HL-60/S4 treated with phorbol 12-myristate 13-acetate at 8.2 ng/mL for 4 days and 3 days (cell line): ENCODE measurements around the gene FXN.
"Not testable (repeated sequence)": the region's sequence is repeated elsewhere in the genome, so short reads cannot be mapped to it uniquely, and the experiment has no call there.

ENCODE experiments used
- in situ Hi-C: fragments of 300-500 bp; cut with MboI; formaldehyde crosslinking; loops from 2 replicates; pipeline ENCODE4 v1.15.0; 2022; ENCODE audit warnings: low sequenced_read_pairs

The FXN gene

GRCh38 chr9:69035438-69036308, at the start of gene FXN:
FXN (plus strand) TSS chr9:69035752; CDS start chr9:69035783, 31 bp downstream.
- in situ Hi-C loops: no loop called here

GRCh38 chr9:68986949-68987348, 48.6 kb upstream of the FXN start:
- in situ Hi-C loops: not testable (repeated sequence)

- in situ Hi-C loops: no loop called here
Observed at GRCh38 chr9:68991457-68991856, 44.1 kb upstream of the FXN start.

GRCh38 chr9:68995776-68996175, 39.8 kb upstream of the FXN start:
- in situ Hi-C loops: no loop called here

DNA sequence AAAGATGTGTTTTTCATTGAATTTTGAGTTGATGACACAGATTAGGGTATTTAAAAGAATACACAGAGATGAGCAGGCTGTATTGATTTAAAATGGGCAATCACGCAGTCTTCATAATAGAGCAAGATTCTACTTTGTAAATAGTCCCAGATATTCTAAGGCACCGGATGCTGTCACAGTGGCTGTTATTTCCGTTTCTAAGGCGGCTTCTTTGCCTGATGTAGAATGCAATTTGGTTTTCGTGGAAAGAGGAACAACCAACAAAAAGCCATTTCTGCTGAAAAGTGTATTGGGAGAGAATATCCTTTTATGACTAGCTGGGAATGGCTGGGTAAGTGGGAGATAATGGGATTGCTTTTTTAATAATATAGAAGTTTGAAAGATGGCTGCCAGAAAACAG, 39.1 kb upstream of the FXN start:
- in situ Hi-C loops: no loop called here

GRCh38 chr9:68997666-68998065, 37.9 kb upstream of the FXN start:
- in situ Hi-C loops: no loop called here

DNA sequence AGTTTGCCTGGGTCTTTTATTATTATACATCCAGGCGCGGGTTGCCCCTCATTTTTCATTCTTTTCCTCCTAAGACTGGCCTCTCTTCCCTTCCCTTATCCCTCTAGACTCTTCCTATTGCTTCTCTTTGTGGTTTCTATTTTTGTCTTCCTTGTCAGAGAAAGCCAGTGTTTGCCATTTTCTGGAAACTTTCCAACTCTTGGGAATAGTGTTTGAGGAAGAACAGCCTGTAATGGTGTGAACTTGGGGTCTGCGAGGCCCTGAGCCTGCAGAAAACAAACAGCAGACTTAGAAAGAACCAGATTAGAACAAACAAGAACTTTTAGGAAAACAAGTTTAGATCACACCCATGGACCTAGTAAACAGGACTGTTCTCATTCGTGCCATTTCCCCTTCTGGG, 37.2 kb upstream of the FXN start:
- in situ Hi-C loops: no loop called here

- in situ Hi-C loops: no loop called here
Observed at GRCh38 chr9:68998812-68999211, 36.7 kb upstream of the FXN start.

- in situ Hi-C loops: loop anchor here (25.0 kb wide), 1 partner anchor 412 kb away; no protein-coding TSS in a partner anchor
Observed at GRCh38 chr9:68999393-69000105, 36.0 kb upstream of the FXN start.

GRCh38 chr9:69001921-69002320, 33.6 kb upstream of the FXN start:
- in situ Hi-C loops: loop anchor here (25.0 kb wide), 1 partner anchor 415 kb away; no protein-coding TSS in a partner anchor

DNA sequence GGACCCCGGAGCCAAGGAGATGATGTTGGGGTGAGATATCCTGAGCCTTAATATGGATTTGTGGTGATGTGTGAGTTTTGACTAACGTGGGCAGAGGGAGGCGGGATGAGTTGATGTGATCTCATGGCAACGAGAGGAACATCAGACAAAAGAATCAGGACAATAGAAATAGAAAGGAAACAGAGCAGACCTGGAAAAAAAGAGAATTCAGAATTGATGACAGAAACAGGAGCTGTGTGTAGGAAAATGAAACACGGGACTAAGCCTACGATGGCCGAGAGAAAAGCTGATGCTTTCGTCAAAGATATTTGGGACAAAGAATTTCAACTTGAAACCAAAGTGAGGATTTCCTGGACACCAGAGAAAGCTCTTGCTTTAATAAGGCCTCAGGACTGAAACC, 32.5 kb upstream of the FXN start:
- in situ Hi-C loops: loop anchor here (25.0 kb wide), 1 partner anchor 416 kb away; no protein-coding TSS in a partner anchor

DNA sequence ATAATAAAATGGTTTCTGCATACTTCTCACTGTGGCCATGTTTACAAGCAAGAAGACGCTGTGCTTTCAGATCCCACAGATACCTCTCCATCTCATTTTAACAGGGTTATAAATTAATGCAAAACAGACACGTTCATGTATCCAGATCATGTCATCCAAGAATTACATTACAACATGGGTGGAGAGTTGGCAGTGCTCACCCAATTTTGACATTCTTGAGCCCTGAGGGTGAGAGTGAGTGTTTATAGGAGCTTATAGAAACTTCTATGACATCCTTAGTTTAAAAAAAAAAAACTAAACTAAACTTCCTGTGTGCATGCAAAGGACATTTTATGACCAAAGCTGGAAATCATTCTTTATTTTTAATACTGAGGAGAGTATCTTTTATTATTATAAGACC, 30.7 kb upstream of the FXN start:
- in situ Hi-C loops: loop anchor here (25.0 kb wide), 1 partner anchor 418 kb away; no protein-coding TSS in a partner anchor

DNA sequence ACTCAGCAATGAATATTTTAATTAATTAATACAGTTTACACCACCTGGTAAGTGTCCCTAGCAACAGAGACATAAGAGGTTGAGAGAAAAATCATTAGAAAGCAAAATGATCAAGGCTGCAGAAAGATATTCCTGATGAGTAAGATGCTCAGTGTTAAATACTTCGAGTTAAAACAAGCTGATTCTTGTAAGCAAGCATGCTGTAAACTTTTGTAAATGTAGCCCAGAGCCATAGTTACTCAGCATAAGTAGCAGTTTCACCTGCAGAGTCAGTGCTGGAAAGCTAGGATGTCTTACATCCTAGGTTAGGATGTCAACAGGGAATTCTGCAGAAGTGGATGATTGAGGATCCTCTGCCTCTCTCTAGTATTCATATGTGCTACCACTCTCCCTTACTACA, 25.8 kb upstream of the FXN start:
- in situ Hi-C loops: loop anchor here (25.0 kb wide), 1 partner anchor 422 kb away; no protein-coding TSS in a partner anchor

GRCh38 chr9:69012696-69013381, 22.7 kb upstream of the FXN start:
- in situ Hi-C loops: loop anchor here (25.0 kb wide), 1 partner anchor 426 kb away; no protein-coding TSS in a partner anchor

GRCh38 chr9:69013382-69013727, 22.2 kb upstream of the FXN start:
- in situ Hi-C loops: loop anchor here (25.0 kb wide), 1 partner anchor 426 kb away; no protein-coding TSS in a partner anchor

DNA sequence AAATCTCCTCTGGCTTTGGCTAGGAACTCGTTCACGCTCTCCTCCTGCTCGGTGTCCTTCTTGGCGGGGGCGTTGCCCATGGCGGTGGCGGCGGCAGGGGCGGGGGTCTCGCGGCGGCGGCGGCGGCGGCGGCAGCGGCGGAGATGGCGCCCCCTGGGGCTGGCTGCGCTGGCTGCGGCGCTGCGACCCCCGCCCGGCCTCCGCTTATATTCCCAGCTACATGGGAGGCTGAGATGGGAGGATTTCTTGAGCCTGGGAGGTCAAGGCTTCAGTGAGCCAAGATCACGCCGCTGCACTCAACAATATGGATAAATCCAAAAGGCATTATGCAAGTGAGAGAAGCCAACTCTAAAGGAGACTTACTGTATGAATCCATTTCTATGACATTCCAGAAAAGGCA, 21.5 kb upstream of the FXN start, which contains the start of gene PRKACG:
TSS of gene PRKACG (minus strand) at position 101 of the 400 bp plus-strand sequence. CDS start at position 80, 21 bp downstream.
- in situ Hi-C loops: loop anchor here (25.0 kb wide), 1 partner anchor 427 kb away; no protein-coding TSS in a partner anchor

- in situ Hi-C loops: loop anchor here (25.0 kb wide), 1 partner anchor 429 kb away; no protein-coding TSS in a partner anchor
Observed at GRCh38 chr9:69016191-69017096, 19.1 kb upstream of the FXN start.

DNA sequence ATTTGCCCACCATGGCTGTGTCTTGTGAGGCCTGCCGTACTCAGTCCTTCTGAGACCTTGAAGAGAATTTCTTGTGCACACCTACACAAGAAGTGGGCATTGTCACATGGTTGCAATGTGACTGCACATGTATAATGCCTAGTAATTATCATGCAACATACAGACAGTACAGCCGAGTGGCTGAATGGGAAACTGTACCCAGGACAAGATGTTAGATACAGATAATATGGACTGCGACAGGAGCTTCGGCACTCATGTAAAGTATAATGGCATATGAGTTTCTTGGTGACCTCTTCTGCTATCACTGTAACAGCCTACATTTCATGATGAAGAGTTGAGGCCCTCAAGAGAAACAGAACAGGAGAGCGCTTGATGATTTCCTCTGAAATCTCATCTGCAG, 16.8 kb upstream of the FXN start:
- in situ Hi-C loops: loop anchor here (25.0 kb wide), 1 partner anchor 431 kb away; no protein-coding TSS in a partner anchor

- in situ Hi-C loops: loop anchor here (25.0 kb wide), 1 partner anchor 433 kb away; no protein-coding TSS in a partner anchor
Observed at GRCh38 chr9:69019808-69020207, 15.7 kb upstream of the FXN start.
